ENCODE results near the gene LPP.

LPP gene

GRCh38 chr3:188433521-188434150 lies 279.7 kb downstream of the LPP start:
- DNase-seq (ENCODE audit: extremely low read depth, low read depth), result no peak
- no peak overlapping the region for H3K4me3 ChIP-seq (replicated peaks; ENCODE audit: low read depth, low read length)
- no peak for TF ChIP-seq CTCF (IDR thresholded peaks at IDR 0.05; ENCODE audit: low read depth, low read length, missing control alignments)

GRCh38 chr3:188434594-188434993 lies 280.6 kb downstream of the LPP start:
- no peak for DNase-seq (ENCODE audit: extremely low read depth, low read depth)
- H3K4me3 ChIP-seq (replicated peaks; ENCODE audit: low read depth, low read length), result no peak overlapping the region
- no peak for TF ChIP-seq CTCF (IDR thresholded peaks at IDR 0.05; ENCODE audit: low read depth, low read length, missing control alignments)

GRCh38 chr3:188435266-188435665 lies 281.3 kb downstream of the LPP start:
- no peak for DNase-seq (ENCODE audit: extremely low read depth, low read depth)
- no peak overlapping the region for H3K4me3 ChIP-seq (replicated peaks; ENCODE audit: low read depth, low read length)
- no peak for TF ChIP-seq CTCF (IDR thresholded peaks at IDR 0.05; ENCODE audit: low read depth, low read length, missing control alignments)

- DNase-seq (ENCODE audit: extremely low read depth, low read depth), result no peak
- no peak for TF ChIP-seq CTCF (IDR thresholded peaks at IDR 0.05; ENCODE audit: low read depth, low read length, missing control alignments)
- no peak overlapping the region for H3K4me3 ChIP-seq (replicated peaks; ENCODE audit: low read depth, low read length)
Measured at GRCh38 chr3:188437926-188438325, 284.0 kb downstream of the LPP start.

GRCh38 chr3:188439080-188439479 lies 285.1 kb downstream of the LPP start:
- no peak overlapping the region for H3K4me3 ChIP-seq (replicated peaks; ENCODE audit: low read depth, low read length)
- no peak for DNase-seq (ENCODE audit: extremely low read depth, low read depth)
- TF ChIP-seq CTCF (IDR thresholded peaks at IDR 0.05; ENCODE audit: low read depth, low read length, missing control alignments), result no peak

GRCh38 chr3:188440340-188440972 lies 286.5 kb downstream of the LPP start:
- no peak for DNase-seq (ENCODE audit: extremely low read depth, low read depth)
- no peak for TF ChIP-seq CTCF (IDR thresholded peaks at IDR 0.05; ENCODE audit: low read depth, low read length, missing control alignments)
- H3K4me3 ChIP-seq (replicated peaks; ENCODE audit: low read depth, low read length), result no peak overlapping the region
